Measurements from ENCODE around the gene TOR1AIP2. TPM values are rescaled to one million over a fixed set of nuclear protein-coding genes. Genes with fewer than 3 reads are reported as not detected.
"Not testable (repeated sequence)": the region's sequence is repeated elsewhere in the genome, so short reads cannot be mapped to it uniquely, and the experiment has no call there.

Gene TOR1AIP2
- total RNA-seq, 2 experiments from 2014 or later: 31.0 to 49.9 TPM

DNA sequence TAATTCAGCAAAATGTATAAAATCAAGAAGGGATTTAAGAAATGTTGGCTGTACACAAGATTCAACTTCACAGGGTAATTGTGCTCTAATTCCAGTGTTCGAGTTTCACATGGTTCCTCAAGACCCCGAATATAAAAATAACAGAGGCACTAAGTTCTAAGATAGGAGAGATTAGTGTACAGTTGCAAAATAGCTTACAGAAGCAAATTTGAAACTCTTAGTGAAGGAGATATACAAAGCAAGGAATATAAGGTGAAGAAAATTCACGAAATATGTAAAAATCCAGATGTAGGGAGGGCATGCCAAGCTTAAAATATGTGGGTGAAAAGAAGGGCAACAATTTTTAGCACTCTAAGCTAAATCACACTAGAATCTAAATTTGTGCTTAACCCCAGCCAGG lies 29.4 kb downstream of the TOR1AIP2 start:
- Histone ChIP-seq H2AFZ (ENCODE audit: low read length) (no peak overlapping the region), H3K9me3 (ENCODE audit: low read length) (no peaks in the 10 kb centered on the region), H3K4me3 (ENCODE audit: low read depth, low read length, poor library complexity, severe bottlenecking) (no peak overlapping the region), H3K4me2 (ENCODE audit: low read length) (no peak overlapping the region), H3K79me2 (ENCODE audit: insufficient read depth, low read depth, low read length) (no peaks in the 10 kb centered on the region), H3K36me3 (ENCODE audit: insufficient read depth, low read length) (peaks cover 65% of the 10 kb centered on the region), H4K20me1 (ENCODE audit: insufficient read depth, low read length) (no peaks in the 10 kb centered on the region), H3K27ac (ENCODE audit: low read depth, low read length, poor library complexity, severe bottlenecking) (no peak overlapping the region), H3K4me1 (ENCODE audit: insufficient read depth, low read length, poor library complexity, severe bottlenecking) (no peaks in the 10 kb centered on the region), H3K9me2 (ENCODE audit: insufficient read depth, low read length) (no peaks in the 10 kb centered on the region)
- ChIA-PET CTCF (ENCODE audit: unreplicated experiment) (no interaction called here), POLR2A (interaction anchor here (0.6 kb wide), 1 partner anchor 29 kb away, joined by 3 read pairs; no protein-coding TSS in a partner anchor)
- intact Hi-C loops (cut with micrococcal nuclease; ENCODE audit: unreplicated experiment): no loop called here
- no TSS peak for BruUV-seq (replicated peaks)
- no peak for TF ChIP-seq EZH2phosphoT487 (IDR thresholded peaks at IDR 0.05; ENCODE audit: borderline replicate concordance, low read depth, low read length)
- TF ChIP-seq, protein P1, sequence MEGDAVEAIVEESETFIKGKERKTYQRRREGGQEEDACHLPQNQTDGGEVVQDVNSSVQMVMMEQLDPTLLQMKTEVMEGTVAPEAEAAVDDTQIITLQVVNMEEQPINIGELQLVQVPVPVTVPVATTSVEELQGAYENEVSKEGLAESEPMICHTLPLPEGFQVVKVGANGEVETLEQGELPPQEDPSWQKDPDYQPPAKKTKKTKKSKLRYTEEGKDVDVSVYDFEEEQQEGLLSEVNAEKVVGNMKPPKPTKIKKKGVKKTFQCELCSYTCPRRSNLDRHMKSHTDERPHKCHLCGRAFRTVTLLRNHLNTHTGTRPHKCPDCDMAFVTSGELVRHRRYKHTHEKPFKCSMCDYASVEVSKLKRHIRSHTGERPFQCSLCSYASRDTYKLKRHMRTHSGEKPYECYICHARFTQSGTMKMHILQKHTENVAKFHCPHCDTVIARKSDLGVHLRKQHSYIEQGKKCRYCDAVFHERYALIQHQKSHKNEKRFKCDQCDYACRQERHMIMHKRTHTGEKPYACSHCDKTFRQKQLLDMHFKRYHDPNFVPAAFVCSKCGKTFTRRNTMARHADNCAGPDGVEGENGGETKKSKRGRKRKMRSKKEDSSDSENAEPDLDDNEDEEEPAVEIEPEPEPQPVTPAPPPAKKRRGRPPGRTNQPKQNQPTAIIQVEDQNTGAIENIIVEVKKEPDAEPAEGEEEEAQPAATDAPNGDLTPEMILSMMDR (conservative IDR thresholded peaks at IDR 0.05; ENCODE audit: low read length): no peak
- no peak for DNase-seq (ENCODE audit: low spot score)

DNA sequence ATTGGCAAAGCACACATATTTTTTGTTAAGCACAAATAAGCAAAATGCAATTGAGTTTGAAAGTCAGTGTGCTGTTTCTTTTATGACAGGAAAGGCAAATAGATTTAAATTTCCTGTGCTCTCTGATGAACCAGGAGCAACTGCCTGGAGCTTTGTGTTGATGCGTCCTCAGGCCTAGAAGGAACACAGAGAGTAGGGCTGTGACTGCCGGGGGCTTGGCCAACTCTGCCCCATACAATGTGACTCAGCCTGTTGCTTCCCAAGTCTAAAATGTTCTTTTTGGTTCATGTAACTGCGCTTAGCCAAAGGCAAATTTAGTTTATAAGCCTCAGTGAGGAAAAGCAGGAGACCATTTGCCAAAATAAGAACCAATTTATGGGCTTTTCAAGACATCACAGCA lies 37.5 kb downstream of the TOR1AIP2 start:
- ChIA-PET POLR2A (no interaction called here), CTCF (ENCODE audit: unreplicated experiment) (no interaction called here)
- Histone ChIP-seq H4K20me1 (ENCODE audit: insufficient read depth, low read length) (no peaks in the 10 kb centered on the region), H3K4me3 (ENCODE audit: low read depth, low read length, poor library complexity, severe bottlenecking) (no peak overlapping the region), H3K4me2 (ENCODE audit: low read length) (no peak overlapping the region), H3K4me1 (ENCODE audit: insufficient read depth, low read length, poor library complexity, severe bottlenecking) (no peaks in the 10 kb centered on the region), H3K79me2 (ENCODE audit: insufficient read depth, low read depth, low read length) (no peaks in the 10 kb centered on the region), H2AFZ (ENCODE audit: low read length) (no peak overlapping the region), H3K9me2 (ENCODE audit: insufficient read depth, low read length) (no peaks in the 10 kb centered on the region), H3K27ac (ENCODE audit: low read depth, low read length, poor library complexity, severe bottlenecking) (no peak overlapping the region), H3K9me3 (ENCODE audit: low read length) (no peaks in the 10 kb centered on the region), H3K36me3 (ENCODE audit: insufficient read depth, low read length) (peaks cover 9% of the 10 kb centered on the region; the same call in 1 of the 2 replicates)
- DNase-seq (ENCODE audit: low spot score): no peak
- no peak for TF ChIP-seq EZH2phosphoT487 (IDR thresholded peaks at IDR 0.05; ENCODE audit: borderline replicate concordance, low read depth, low read length)
- TF ChIP-seq, protein P1 (conservative IDR thresholded peaks at IDR 0.05; ENCODE audit: low read length): no peak
- BruUV-seq (replicated peaks): no TSS peak
- intact Hi-C loops (cut with micrococcal nuclease; ENCODE audit: unreplicated experiment): no loop called here

DNA sequence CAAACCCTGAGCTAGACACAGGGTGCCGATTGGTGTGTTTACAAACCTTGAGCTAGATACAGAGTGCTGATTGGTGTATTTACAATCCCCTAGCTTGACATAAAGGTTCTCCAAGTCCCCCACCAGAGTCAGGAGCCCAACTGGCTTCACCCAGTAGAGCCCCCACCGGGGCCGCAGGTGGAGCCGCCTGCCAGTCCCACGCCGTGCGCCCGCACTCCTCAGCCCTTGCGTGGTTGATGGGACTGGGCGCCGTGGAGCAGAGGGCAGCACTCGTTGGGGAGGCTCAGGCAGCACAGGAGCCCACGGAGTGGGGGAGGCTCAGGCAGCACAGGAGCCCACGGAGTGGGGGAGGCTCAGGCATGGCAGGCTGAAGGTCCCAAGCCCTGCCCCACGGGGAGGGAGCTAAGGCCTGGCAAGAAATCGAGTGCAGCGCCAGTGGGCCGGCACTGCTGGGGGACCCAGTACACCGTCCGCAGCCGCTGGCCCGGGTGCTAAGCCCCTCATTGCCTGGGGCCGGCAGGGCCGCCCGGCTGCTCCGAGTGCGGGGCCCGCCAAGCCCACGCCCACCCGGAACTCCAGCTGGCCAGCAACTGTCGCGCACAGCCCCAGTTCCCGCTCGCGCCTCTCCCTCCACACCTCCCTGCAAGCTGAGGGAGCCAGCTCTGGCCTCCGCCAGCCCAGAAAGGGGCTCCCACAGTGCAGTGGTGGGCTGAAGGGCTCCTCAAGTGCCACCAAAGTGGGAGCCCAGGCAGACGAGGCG lies 40.7 kb downstream of the TOR1AIP2 start:
- H3K4me3 ChIP-seq (ENCODE audit: low read depth, low read length, poor library complexity, severe bottlenecking); H3K79me2 ChIP-seq (ENCODE audit: insufficient read depth, low read depth, low read length); H3K36me3 ChIP-seq (ENCODE audit: insufficient read depth, low read length); H3K9me2 ChIP-seq (ENCODE audit: insufficient read depth, low read length); DNase-seq (ENCODE audit: low spot score); H3K4me1 ChIP-seq (ENCODE audit: insufficient read depth, low read length, poor library complexity, severe bottlenecking); H3K27ac ChIP-seq (ENCODE audit: low read depth, low read length, poor library complexity, severe bottlenecking); CTCF ChIA-PET (ENCODE audit: unreplicated experiment); H3K4me2 ChIP-seq (ENCODE audit: low read length); BruUV-seq (replicated peaks); H3K9me3 ChIP-seq (ENCODE audit: low read length); intact Hi-C loops (cut with micrococcal nuclease; ENCODE audit: unreplicated experiment); H2AFZ ChIP-seq (ENCODE audit: low read length); H4K20me1 ChIP-seq (ENCODE audit: insufficient read depth, low read length): not testable (repeated sequence)
- POLR2A ChIA-PET: interaction anchor here (0.6 kb wide), 1 partner anchor 61 kb away, joined by 3 read pairs; no protein-coding TSS in a partner anchor
